Inflammatory macrophage treated with lipopolysaccharide for 1 hour (primary cell): Measurements from ENCODE around the gene AKAP13.
"Not testable (repeated sequence)": the region's sequence is repeated elsewhere in the genome, so short reads cannot be mapped to it uniquely, and the experiment has no call there.

Experiments used
- DNase-seq, 2 donors: peaks; one replicate each; pipeline ENCODE4 v3.0.0-alpha.2; 2020 to 2022

Gene AKAP13

GRCh38 chr15:85484923-85485322, 104.5 kb downstream of the AKAP13 start:
- not testable (repeated sequence) for DNase-seq

DNA sequence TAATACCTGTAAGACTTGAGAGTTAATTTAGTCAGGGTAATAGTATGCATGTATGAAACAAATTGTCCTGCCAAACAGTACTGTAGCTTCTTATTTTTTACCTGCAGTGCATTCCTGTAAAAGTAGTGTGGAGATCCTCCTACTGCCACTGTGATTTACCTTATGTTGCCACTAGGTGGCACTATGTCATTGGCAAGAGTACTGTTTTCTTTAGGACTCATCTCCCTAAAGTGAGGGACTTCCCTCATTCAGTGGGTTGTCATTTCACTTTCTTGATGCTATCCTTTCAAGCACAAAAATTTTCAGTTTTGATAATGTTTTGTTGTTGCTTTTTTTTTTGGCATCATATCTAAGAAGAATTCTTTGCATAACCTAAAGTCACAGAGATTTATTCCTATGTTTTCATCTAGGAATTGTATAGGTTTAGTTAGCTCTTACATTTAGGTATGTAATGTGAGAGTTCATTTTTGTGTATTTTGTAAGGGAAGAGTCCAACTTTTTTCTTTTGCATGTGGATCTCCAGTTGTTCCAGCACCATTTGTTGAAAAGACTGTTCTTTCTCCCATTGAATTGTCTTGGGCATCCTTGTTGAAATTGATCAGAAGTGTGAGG, 105.7 kb downstream of the AKAP13 start:
- DNase-seq, result peak; percentile 71 to 93

DNA sequence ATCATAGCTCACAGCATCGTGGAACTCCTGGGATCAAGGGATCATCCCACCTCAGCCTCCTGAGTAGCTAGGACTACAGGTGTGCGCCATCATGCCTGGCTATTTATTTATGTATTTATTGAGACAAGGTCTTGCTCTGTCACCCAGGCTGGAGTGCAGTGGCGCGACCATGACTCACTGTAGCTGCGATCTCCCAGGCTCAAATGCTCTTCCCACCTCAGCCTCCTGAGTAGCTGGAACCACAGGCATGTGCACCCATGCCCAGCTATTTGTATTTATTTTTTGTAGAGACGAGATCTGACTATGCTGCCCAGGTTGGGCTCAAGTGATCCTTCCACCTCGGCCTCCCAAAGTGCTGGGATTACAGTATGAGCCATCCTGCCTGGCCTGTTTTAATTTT, 107.4 kb downstream of the AKAP13 start:
- not testable (repeated sequence) for DNase-seq

DNA sequence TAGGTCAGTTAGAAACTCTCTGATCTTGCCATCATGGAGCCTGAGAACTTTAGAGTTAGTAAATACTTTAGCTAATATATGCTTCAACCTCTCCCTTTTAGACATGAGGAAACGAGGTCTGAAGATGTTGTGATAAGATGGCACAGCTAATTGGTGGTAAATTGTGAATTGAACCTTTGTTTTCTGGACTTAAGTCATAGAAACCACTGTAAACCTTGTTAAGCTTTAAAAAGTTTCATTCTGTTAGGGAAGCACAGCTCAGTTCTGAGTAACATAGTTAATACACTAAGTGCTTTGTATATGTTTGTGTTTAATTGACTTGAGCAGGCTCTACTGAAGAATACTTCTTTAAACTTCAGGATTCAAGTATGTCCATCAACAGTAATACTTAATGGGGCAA, 108.6 kb downstream of the AKAP13 start:
- DNase-seq, result no peak

DNA sequence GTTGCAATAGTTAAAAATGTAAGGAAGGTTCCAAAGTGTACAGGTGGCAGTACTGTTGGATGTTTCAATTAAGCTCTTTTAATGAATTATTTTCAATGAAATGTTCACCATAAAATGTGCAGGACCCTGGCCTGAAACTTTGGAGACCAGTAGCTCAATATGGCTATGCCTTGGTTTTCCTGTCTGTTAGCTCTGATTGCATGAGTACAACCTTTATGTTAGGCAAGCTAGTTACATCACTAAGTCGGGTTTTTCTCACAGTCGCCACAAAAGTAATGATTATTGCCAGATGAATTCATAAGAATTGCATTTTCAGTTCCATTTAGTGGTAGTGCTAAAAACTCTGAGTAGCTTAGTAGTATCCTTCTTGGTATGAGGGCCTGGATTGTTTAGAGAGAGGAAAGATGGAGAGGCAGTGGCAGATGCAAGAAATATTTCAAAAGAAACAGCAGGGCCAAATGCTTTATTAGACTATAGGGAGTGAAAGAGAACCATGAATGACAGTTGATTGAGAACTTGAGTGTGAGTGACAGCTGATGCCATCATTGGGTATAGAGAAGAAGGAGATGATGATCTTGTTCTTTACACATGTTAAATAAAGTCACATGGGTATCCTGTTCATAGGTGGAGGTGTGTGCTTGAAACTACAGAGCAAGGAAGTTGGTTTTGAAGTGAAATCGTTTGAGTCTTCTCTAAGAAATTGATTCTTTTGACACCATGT, 109.5 kb downstream of the AKAP13 start:
- DNase-seq, result peak in 1 of 2 donors; percentile 23

GRCh38 chr15:85490856-85491255, 110.5 kb downstream of the AKAP13 start:
- peak in 1 of 2 donors; percentile 46 for DNase-seq

GRCh38 chr15:85491691-85492090, 111.3 kb downstream of the AKAP13 start:
- DNase-seq, result no peak

DNA sequence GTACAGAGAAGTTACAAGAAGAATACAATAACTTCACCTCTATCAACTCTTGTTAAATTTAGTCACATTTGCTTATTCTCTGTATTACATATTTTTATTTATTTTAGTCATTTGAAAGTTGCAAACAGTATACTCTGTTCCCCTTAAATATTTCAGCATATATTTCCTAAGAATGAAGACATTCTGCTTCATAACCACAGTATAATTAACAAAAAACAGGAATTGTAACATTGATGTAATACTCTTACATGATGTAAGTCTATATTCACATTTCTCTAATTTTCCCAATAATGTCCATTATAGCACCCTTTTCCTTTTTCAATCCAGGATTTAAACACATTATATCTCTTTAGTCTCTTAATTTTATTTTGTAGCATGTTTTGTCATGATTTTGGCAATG, 112.0 kb downstream of the AKAP13 start:
- peak; percentile 62 to 72 for DNase-seq

GRCh38 chr15:85493260-85493659, 112.9 kb downstream of the AKAP13 start:
- no peak for DNase-seq

- peak; percentile 75 to 76 for DNase-seq
Measured at GRCh38 chr15:85494048-85494777, 113.8 kb downstream of the AKAP13 start.

GRCh38 chr15:85495096-85495495, 114.7 kb downstream of the AKAP13 start:
- no peak for DNase-seq

GRCh38 chr15:85495544-85495943, 115.1 kb downstream of the AKAP13 start:
- no peak for DNase-seq

DNA sequence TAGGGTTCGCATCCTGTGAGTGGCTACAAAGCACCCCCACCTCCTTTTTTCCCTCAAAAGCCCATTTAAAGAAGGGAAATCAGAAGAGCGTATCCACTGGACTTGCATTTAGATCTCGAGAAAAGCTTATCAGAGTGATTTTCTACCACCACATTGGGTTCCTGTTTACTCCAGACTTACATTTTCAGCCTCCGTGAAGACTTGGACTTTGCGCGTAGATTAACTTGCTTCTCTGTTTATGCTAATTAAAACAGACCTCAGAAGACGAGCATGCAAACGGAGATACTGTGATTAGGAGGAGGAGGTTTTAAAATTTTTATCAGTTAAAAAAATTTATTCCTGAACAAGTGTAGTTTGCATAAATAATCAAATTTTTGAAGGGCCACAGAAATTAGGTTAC, 115.7 kb downstream of the AKAP13 start:
- no peak for DNase-seq

DNA sequence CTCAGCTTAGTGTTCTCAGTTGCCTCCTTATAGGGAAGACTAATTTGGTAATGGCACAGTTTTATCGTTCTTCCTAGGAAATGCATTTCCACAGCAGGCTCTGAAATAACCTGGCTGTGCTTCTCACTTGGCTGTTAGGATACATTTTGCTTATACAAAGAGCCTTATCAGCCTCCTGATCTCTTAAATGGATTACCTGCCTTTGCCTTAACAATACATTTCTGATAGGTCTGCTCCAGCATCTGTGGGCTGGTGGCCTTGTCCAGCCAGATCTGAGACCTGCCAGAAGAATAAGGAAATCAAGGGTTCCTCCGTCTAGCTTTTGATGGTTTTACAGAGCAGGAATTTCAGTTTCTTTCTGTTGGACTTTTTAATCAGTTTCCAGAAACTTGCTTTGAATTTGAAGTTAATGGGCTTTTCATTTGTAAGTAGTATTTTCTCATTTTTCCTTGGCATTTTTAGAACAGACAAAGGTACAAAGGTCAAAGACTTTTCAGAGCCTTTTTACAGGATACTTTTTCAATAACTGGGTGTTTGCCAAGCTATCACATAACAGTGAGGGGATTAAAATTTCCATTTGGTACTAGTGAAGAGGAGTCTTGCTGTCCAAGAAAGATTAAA, 116.3 kb downstream of the AKAP13 start:
- DNase-seq, result no peak

DNA sequence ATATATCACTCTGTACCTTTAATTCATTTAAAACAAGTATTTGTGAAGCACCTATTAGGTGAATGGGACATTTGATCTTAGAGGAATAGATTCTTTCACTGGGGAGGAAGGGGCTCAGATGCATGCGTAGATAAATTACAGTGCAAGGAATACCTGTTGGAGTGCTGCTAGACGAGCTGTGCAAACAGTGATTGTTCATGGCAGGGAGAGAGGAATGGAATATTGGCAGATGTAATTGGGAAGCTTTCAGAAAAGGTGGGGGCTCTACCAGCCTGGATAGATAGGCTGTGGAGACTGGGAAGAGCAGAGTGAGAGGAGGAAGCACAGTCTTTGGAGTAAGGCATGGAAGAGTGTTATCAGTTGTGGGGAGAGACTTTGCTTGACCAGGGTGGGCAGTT, 116.8 kb downstream of the AKAP13 start:
- no peak for DNase-seq

DNA sequence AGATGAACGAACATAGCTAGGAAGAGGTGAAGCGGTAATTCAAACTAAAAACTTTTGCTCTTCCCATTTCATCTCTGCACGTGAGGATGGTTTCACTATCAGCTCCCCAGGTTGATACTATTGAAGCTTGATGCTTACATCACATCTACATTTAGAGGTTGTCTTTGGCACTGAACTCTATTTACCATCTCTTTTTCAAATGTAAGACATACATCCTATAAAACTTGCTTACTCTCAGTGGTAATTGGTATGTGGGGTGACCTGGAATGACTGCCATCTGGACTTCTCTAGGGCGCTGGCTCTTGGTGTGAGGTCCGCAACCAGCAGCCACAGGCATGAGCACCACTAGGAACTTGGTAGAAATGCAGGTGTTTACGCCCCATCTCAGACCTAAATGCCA, 118.1 kb downstream of the AKAP13 start:
- DNase-seq, result no peak

GRCh38 chr15:85499371-85499887, 119.0 kb downstream of the AKAP13 start:
- DNase-seq, result no peak

DNA sequence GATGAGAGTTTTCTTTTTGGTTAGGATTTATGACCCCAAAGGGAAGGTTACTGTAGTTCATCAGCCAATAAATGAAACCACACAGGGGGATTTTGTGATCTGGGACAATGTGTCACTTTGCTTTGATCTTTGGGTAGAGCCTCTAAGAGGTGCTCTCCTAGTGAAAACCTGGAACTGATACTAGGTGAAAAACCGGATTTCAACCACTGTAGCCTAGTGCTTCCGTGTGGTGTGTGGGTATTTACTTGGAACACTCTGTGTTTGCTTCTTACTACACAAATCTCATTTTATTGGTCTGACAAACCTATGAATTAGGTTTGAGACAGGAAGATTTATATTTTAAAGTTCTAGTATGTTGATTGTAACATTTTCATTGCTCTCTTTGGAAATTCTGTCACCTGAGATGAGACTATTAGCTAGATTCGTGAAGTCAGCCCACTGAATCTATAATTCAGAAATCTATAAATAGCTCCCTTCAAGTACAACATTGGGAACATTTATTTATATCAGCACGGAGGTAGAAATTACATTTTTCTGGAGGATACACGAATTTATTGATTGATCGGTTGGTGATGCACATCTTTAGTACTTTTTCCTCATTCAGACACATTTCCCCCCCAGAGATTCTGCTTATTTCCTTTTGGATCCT, 119.8 kb downstream of the AKAP13 start:
- no peak for DNase-seq

DNA sequence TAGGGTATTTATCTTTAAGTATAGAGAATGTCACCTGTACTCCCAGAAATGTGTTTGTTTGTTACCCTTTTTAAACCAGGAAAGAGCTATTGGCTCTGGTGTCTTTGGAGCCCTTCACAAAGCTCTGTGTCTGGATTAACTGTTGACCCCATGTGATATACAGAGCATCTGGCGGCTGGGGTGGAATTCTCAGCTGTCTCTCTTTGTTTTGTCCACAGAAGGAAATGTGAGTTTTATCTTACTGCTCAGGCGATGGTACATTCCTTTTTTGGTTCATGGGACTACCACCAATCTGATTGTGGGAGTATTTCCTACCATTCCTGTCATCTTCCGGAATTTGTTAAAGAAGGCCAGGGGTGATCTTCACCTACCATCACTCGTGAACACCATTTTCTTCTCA, 120.3 kb downstream of the AKAP13 start:
- DNase-seq, result no peak

DNA sequence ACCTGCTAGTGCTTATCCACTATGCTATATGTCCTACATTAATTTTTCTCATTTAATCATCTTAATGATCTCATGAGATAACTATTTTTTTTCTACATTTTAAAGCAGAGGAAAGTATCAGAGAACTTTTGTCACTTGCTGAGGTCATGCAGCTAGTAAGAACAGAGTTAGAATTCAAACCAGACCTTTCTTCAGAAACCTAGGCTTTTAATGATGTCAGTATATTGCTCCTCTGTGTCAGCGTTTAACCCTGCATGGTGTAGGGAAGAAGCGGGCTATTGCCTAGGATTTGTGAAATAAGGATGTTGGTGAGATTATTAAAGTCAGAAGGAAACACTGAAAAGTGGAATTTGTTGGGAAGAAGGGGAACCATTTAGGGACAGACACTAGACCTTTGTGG, 121.2 kb downstream of the AKAP13 start:
- no peak for DNase-seq

DNA sequence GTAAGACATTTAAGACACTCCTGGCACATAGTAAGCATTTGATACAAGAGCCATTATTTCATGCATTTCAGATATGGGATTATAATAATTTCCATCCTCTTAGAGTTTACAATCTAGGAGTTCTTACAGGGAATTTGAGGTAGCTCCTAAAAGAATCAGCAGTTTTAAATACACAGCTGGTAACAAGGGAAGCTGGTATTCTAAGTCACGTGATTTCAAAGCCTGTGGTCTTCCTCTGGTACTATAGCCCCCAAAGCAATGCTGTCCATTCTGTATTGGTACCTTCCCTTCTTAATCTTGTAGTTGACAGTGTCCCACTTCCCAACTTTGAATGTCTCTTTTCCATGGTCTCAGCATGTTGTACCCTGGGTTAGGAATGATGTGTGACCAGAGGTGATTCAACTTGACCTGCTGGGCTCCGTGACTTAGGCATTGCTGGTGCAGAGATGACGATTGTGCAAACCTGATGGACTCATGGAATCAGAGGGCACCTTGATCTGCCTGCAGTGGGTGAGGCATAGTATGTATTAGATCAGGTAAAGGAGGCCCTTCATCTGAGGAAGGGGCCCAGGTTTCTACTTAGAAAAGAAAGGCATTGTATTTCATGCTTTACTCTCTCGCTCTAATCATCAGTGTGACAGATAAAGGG, 122.9 kb downstream of the AKAP13 start:
- DNase-seq, result no peak
